Right kidney (tissue), 1 donor: ENCODE results near the gene DLEC1.

Experiments
- DNase-seq: peaks from one replicate; pipeline ENCODE4 v3.0.0-alpha.2; 2016

DLEC1 gene

GRCh38 chr3:38108649-38109579 lies 69.9 kb downstream of the DLEC1 start:
- DNase-seq, result no peak

DNA sequence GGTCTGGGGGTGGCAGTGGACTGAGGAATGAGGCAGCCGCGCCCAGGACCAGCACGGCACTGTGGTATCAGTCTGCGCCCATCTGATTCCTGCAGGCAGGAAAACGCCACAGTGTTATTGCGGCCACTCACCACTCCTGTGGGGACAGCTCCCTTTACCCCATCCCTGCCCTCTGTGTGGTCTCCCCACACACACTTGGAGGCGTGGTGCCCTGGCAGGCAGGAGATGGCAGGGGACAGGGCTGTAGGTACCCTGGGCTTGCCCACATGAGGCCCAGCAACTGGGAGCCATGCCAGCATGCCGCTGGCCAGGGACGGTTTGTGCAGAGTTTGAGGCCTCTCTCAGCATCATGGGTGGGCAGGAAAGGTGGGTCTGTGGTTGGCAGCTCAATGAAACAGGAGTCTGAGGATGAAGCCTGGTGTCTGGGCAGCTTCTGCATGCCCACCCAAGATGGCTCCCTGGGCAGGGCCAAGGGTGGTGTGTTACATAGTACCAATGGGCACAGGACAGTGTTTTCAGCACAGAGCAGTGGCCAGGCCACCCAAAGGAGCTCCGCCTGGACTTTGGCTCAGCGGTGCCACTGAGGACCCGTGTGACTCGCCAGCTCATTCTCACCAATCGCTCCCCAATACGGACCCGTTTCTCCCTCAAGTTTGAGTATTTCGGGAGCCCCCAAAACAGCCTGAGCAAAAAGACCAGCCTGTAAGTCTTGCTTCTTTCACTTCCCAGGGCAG lies 70.7 kb downstream of the DLEC1 start:
- no peak for DNase-seq

DNA sequence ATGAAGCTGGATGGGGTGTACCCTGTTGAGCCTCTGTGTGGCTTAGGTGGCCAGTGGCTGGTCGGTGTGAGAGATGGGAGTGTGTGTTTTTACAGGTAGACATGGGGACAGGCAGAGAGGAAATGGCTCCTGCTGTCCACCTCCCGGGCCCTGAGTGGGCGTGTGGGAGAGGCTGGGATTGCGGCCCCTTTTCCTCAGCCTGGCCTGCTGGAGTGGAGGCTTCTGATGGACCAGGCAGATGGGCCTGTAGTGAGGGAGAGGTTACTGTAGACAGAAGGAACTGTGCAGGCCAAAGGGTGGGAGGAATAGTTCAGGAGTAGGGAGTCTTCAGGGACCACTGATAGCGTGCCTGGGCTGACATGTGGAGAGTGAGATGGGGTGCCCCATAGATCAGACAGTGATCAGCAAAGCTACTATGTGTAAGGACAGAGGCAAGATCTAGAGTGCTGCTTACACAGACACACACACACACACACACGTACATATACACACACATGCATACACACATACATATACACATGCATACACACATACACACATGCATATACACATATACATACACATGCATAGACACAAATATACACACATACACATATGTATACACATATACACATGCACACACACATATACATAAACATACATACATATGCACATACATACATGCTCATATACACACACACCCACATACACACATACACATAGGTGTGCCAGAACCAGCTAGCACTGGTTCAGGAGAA lies 71.5 kb downstream of the DLEC1 start:
- no peak for DNase-seq

DNA sequence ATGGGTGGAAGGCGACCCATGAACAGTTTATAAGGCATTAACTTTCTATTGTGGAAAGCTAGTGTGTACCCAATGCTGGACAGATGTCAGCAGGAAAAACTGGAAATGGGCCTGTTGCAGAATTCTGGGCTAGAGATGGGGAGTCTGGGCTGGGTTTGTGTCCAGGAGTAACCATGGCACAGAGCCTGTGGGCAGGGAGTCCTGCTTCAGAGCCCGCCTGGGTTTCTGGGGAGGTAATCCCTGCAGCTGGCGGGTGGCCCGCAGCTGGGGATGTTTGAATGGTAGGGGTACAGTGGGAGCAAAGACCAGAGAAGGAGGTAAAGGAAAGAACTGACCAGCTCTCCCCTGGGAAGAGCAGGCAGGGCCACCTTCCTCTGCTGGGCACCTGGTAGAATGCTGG lies 72.2 kb downstream of the DLEC1 start:
- DNase-seq, result no peak

GRCh38 chr3:38111696-38112377 lies 72.8 kb downstream of the DLEC1 start:
- no peak for DNase-seq

- DNase-seq, result no peak
These were observed 73.4 kb downstream of the DLEC1 start for GRCh38 chr3:38112378-38112761.

GRCh38 chr3:38114052-38114874 lies 75.3 kb downstream of the DLEC1 start:
- no peak for DNase-seq

GRCh38 chr3:38114875-38115644 lies 76.1 kb downstream of the DLEC1 start:
- no peak for DNase-seq

GRCh38 chr3:38115645-38116427 lies 76.8 kb downstream of the DLEC1 start:
- DNase-seq, result no peak

- DNase-seq, result no peak
These were observed 77.6 kb downstream of the DLEC1 start for GRCh38 chr3:38116471-38117162.

- no peak for DNase-seq
These were observed 78.2 kb downstream of the DLEC1 start for GRCh38 chr3:38117163-38117716.

DNA sequence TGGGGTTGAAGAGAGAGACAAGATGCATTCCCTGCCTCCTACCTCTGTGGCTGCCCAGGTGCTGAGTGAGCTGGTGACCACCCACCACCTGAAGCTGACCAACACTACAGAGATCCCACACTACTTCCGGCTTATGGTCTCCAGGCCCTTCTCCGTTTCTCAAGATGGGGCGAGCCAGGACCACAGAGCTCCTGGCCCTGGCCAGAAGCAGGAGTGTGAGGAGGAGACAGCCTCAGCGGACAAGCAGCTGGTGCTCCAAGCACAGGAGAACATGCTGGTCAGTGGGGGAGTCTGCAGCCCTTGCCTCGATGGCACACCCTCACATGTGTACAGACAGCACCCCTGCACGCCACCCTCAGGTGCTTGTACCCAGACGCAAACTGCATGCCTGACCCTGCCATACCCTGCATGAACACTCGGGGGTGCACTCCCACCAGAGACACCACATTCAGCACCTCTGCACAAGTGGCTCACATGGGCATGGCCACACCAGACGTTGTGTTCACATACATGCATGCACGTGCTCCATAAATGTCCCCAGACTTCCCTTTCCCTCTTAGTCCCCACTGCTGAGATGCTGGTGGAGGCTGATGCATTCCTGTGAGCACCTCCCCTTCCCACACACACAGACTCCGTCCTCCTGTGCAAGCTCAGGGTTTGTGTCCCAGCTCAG lies 78.9 kb downstream of the DLEC1 start:
- no peak for DNase-seq

GRCh38 chr3:38118421-38119247 lies 79.6 kb downstream of the DLEC1 start:
- no peak for DNase-seq

GRCh38 chr3:38119248-38119544 lies 80.2 kb downstream of the DLEC1 start:
- no peak for DNase-seq

- no peak for DNase-seq
These were observed 81.0 kb downstream of the DLEC1 start for GRCh38 chr3:38119821-38120692.

DNA sequence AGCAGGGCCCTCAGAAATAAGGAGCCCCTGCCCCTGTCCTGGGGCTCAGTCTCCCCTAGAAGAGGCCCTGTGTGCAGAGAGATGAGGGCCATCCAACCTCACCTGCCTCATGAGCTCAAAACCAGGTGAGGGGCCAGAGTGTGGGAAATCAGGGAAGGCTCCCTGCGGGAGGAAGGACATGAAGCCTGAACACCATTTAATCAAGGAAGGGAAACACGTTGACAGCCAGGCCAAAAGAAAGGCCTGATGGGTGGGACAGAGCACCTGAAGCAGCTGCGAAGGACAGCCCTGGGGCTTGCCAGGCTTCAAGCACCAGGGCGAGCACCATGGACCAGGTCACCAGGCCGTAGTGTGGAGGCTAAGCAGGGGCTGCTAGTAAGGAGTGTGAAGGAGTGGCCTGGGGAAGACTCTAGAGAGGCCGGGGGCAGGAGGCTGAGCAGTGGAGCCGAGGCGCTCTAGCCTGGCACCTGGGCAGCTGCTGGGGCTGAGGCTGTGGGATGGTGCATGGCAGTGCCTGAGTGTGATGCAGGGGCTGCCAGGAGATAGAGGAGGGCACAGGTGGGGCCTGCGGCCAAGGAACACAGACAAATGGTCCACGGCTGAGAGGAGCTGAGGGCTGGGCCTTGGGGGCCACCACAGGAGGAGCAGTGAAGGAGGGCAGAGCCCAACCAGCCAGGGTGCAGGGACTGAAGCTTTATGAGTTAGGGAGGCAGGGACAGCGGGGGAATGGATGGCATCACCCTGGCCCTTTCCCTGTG lies 81.9 kb downstream of the DLEC1 start:
- DNase-seq, result no peak
